AG04449 (cell line): ENCODE results near the gene OR52E5.

Experiments used
- CTCF ChIA-PET: fragments of 350-600 bp; formaldehyde crosslinking; extraction: SDS; loops from one replicate; lab custom pipeline; 2021; ENCODE audit warnings: antibody characterized with exemption; lab: Yijun Ruan, JAX
- POLR2A ChIA-PET: fragments of 400-600, 350-600 bp; formaldehyde crosslinking; extraction: SDS; loops from one replicate; lab custom pipeline; 2020; ENCODE audit warnings: antibody characterized with exemption, inconsistent platforms; lab: Yijun Ruan, JAX
- DNase-seq: peaks from one replicate; pipeline ENCODE4 v3.0.0-alpha.2; 2010; ENCODE audit warnings: low read depth, low spot score
- H3K4me3 ChIP-seq: 2 replicates; pipeline ENCODE4 v1.5.1; 2011; ENCODE audit warnings: low read depth, mild to moderate bottlenecking, control low read depth, low read length
- CTCF ChIP-seq: IDR thresholded peaks from one replicate; pipeline ENCODE4 v1.5.1; 2011; ENCODE audit warnings: mild to moderate bottlenecking, moderate library complexity, low read length, control low read depth, inconsistent platforms; ENCODE audit not compliant: insufficient read depth; ENCODE audit errors: missing control alignments

OR52E5 gene

DNA sequence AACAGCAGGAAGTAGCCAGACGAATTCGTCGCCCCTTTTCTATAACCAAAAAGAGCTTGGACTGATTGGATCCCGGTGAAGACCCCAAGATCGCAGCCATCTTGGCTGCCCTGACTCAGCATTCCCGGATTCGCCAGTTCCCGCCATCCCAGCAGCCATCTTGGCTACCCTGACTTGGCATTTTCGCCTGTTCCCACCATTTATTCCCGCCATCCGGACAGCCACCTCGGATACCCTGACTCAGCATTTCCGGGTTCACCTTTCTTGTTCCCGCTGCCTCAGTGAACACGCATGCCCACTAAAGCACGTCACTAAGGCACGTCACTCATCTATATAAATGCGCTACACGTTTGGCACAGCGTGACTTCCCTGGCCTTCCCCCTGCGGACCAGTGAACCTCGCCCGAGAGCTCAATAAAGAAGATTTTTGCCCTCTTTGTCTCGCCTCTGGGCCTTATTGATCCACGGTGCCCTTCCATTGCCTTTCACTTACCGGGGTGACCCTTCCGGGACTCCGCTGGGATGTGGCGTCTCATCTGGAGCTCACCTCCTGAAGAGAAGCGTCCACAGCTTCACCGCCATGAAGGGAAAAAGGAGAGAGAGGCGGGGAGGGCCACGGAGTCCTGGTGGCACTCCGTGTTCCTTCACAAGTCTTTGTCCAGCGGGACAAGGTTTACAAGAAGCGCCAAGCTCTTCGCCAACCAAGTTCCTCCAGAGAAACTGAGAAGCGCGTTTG is 45.0 kb downstream of the OR52E5 start:
- H3K4me3 ChIP-seq, result no peak overlapping the region
- ChIA-PET POLR2A (no interaction called here), CTCF (no interaction called here)
- no peak for DNase-seq
- TF ChIP-seq CTCF, result no peak

- ChIA-PET CTCF (no interaction called here), POLR2A (no interaction called here)
- DNase-seq, result no peak
- no peak overlapping the region for H3K4me3 ChIP-seq
- TF ChIP-seq CTCF, result no peak
These were observed 45.6 kb downstream of the OR52E5 start for GRCh38 chr11:5938603-5938965.

- DNase-seq, result no peak
- ChIA-PET CTCF (no interaction called here), POLR2A (no interaction called here)
- no peak for TF ChIP-seq CTCF
- H3K4me3 ChIP-seq, result no peak overlapping the region
These were observed 47.7 kb downstream of the OR52E5 start for GRCh38 chr11:5940748-5941147.

DNA sequence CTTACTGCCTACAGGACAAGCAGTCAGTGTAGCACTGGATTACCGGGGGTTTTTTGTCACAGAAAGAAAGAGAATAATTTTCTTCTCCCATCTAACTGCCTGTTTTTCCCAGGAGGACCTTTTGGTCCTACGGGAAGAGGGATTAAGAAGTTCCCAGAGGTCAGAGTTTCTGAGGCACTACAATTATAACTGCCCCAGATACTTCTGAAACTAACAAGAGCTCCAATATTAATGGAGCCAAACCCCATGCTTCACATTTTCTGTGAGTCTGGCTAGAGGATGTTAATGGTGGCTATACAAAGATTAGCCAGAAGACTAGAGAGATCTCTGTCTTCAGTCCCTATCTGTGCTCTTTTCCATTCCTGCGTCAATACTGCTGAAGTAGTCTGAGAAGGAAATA is 48.9 kb downstream of the OR52E5 start, which contains the start of gene OR56A3:
TSS of gene OR56A3 (plus strand) at position 301 of the 400 bp plus-strand sequence. CDS start 5,096 bp downstream, outside the sequence.
- H3K4me3 ChIP-seq, result no peak within 1 kb of the TSS
- TF ChIP-seq CTCF, result no peak
- ChIA-PET CTCF (no interaction called here), POLR2A (no interaction called here)
- DNase-seq, result no peak
